SIG-M5 treated with dmso at 0.1 percent for 504 hours (cell line): ENCODE data around the gene SRGAP2B.
"Not testable (repeated sequence)": the region's sequence is repeated elsewhere in the genome, so short reads cannot be mapped to it uniquely, and the experiment has no call there.

Experiments
- DNase-seq: peaks from one replicate; lab custom pipeline; 2025; ENCODE audit not compliant: unreplicated experiment; lab: John Stamatoyannopoulos, UW

SRGAP2B gene

GRCh38 chr1:145000074-145000742, 94.9 kb downstream of the SRGAP2B start:
- DNase-seq = not testable (repeated sequence)

- DNase-seq = not testable (repeated sequence)
These were observed 96.2 kb downstream of the SRGAP2B start for GRCh38 chr1:144998981-144999273.

GRCh38 chr1:144998134-144998980, 96.8 kb downstream of the SRGAP2B start:
- DNase-seq = not testable (repeated sequence)

- DNase-seq = not testable (repeated sequence)
These were observed 99.2 kb downstream of the SRGAP2B start for GRCh38 chr1:144995833-144996410.

GRCh38 chr1:144992915-144993314, 102.2 kb downstream of the SRGAP2B start:
- DNase-seq = not testable (repeated sequence)

GRCh38 chr1:144990611-144991010, 104.5 kb downstream of the SRGAP2B start:
- not testable (repeated sequence) for DNase-seq

GRCh38 chr1:144987131-144987530, 108.0 kb downstream of the SRGAP2B start:
- DNase-seq = not testable (repeated sequence)

GRCh38 chr1:144986171-144986860, 108.8 kb downstream of the SRGAP2B start:
- not testable (repeated sequence) for DNase-seq

GRCh38 chr1:144985550-144986170, 109.5 kb downstream of the SRGAP2B start:
- not testable (repeated sequence) for DNase-seq

- not testable (repeated sequence) for DNase-seq
These were observed 112.2 kb downstream of the SRGAP2B start for GRCh38 chr1:144982802-144983525.

- DNase-seq = not testable (repeated sequence)
These were observed 114.0 kb downstream of the SRGAP2B start for GRCh38 chr1:144981157-144981556.

- DNase-seq = not testable (repeated sequence)
These were observed 115.0 kb downstream of the SRGAP2B start for GRCh38 chr1:144979960-144980595.

GRCh38 chr1:144977856-144978255, 117.3 kb downstream of the SRGAP2B start:
- not testable (repeated sequence) for DNase-seq

- not testable (repeated sequence) for DNase-seq
These were observed 123.2 kb downstream of the SRGAP2B start for GRCh38 chr1:144971936-144972335.

- DNase-seq = not testable (repeated sequence)
These were observed 128.6 kb downstream of the SRGAP2B start for GRCh38 chr1:144966488-144966887.

GRCh38 chr1:144964765-144965164, 130.4 kb downstream of the SRGAP2B start:
- DNase-seq = not testable (repeated sequence)

- not testable (repeated sequence) for DNase-seq
These were observed 130.9 kb downstream of the SRGAP2B start for GRCh38 chr1:144964186-144964585.

- not testable (repeated sequence) for DNase-seq
These were observed 131.6 kb downstream of the SRGAP2B start for GRCh38 chr1:144963571-144963970.
